Trophoblast cell (in vitro differentiated cells and primary cell): ENCODE measurements around the gene DISP2.
A peak's percentile ranks its signal among the peaks of the same experiment; 100 is the strongest.

ENCODE experiments used
- DNase-seq, 2 donors: peaks; one replicate each; pipeline ENCODE4 v3.0.0-alpha.2; 2016
- H2AFZ ChIP-seq: 2 replicates; pipeline ENCODE4 v1.6.1; 2013; ENCODE audit warnings: low read length, moderate library complexity, mild to moderate bottlenecking; ENCODE audit not compliant: insufficient read depth, poor library complexity
- H2AK5ac ChIP-seq: 2 replicates; pipeline ENCODE4 v1.6.1; 2013; ENCODE audit warnings: mild to moderate bottlenecking, low read length
- H2BK120ac ChIP-seq: 2 replicates; pipeline ENCODE4 v1.6.1; 2013; ENCODE audit warnings: low read length, mild to moderate bottlenecking, moderate library complexity; ENCODE audit not compliant: insufficient read depth, poor library complexity
- H2BK12ac ChIP-seq: 2 replicates; pipeline ENCODE4 v1.6.1; 2013; ENCODE audit warnings: mild to moderate bottlenecking, low read length, moderate library complexity
- H2BK5ac ChIP-seq: 2 replicates; pipeline ENCODE4 v1.6.1; 2013; ENCODE audit warnings: low read length, low read depth, moderate library complexity, mild to moderate bottlenecking; ENCODE audit not compliant: poor library complexity
- H3K14ac ChIP-seq: 2 replicates; pipeline ENCODE4 v1.6.1; 2013; ENCODE audit warnings: mild to moderate bottlenecking, low read length
- H3K18ac ChIP-seq: 2 replicates; pipeline ENCODE4 v1.6.1; 2013; ENCODE audit warnings: mild to moderate bottlenecking, low read length
- H3K23ac ChIP-seq: 2 replicates; pipeline ENCODE4 v1.6.1; 2013; ENCODE audit warnings: low read length
- H3K27ac ChIP-seq: 2 replicates; pipeline ENCODE4 v1.5.1; 2013; ENCODE audit warnings: low read depth, mild to moderate bottlenecking, inconsistent platforms, low read length, moderate library complexity
- H3K27me3 ChIP-seq: 2 replicates; pipeline ENCODE4 v1.6.1; 2013; ENCODE audit warnings: inconsistent platforms, mild to moderate bottlenecking, low read length, moderate library complexity; ENCODE audit not compliant: insufficient read depth
- H3K36me3 ChIP-seq, 2 experiments: 1 replicate in 1 of 2; 2 replicates in 1 of 2; pipeline ENCODE4 v1.6.1; 2013; ENCODE audit warnings: low read length in 2 of 2, mild to moderate bottlenecking in 2 of 2, moderate library complexity in 1 of 2; ENCODE audit not compliant: insufficient read depth in 2 of 2, control insufficient read depth in 1 of 2
- H3K4ac ChIP-seq: 2 replicates; pipeline ENCODE4 v1.6.1; 2013; ENCODE audit warnings: low read depth, mild to moderate bottlenecking, low read length, moderate library complexity
- H3K4me1 ChIP-seq, 2 experiments: 1 replicate in 1 of 2; 2 replicates in 1 of 2; pipeline ENCODE4 v1.6.1; 2013; ENCODE audit warnings: low read length in 2 of 2, mild to moderate bottlenecking in 2 of 2, moderate library complexity in 1 of 2; ENCODE audit not compliant: insufficient read depth in 2 of 2, control insufficient read depth in 1 of 2
- H3K4me2 ChIP-seq: 2 replicates; pipeline ENCODE4 v1.6.1; 2013; ENCODE audit warnings: inconsistent platforms, mild to moderate bottlenecking, low read length, moderate library complexity
- H3K4me3 ChIP-seq: 2 replicates; pipeline ENCODE4 v1.5.1; 2013; ENCODE audit warnings: mild to moderate bottlenecking, low read depth, low read length, inconsistent platforms
- H3K79me1 ChIP-seq: one replicate; pipeline ENCODE4 v1.6.1; 2013; ENCODE audit warnings: low read length
- H3K79me2 ChIP-seq: 2 replicates; pipeline ENCODE4 v1.6.1; 2013; ENCODE audit warnings: low read length, mild to moderate bottlenecking; ENCODE audit not compliant: control insufficient read depth, insufficient read depth, poor library complexity
- H3K9ac ChIP-seq: 2 replicates; pipeline ENCODE4 v1.6.1; 2013; ENCODE audit warnings: mild to moderate bottlenecking, low read length
- H3K9me3 ChIP-seq: 2 replicates; pipeline ENCODE4 v1.6.1; 2013; ENCODE audit warnings: low read depth, mild to moderate bottlenecking, control low read depth, inconsistent platforms, low read length; ENCODE audit not compliant: insufficient read depth
- H4K12ac ChIP-seq: 2 replicates; pipeline ENCODE4 v1.6.1; 2013; ENCODE audit warnings: low read depth, mild to moderate bottlenecking, low read length, moderate library complexity
- H4K8ac ChIP-seq: 2 replicates; pipeline ENCODE4 v1.6.1; 2013; ENCODE audit warnings: low read depth, mild to moderate bottlenecking, low read length, moderate library complexity
- H4K91ac ChIP-seq: one replicate; pipeline ENCODE4 v1.6.1; 2013; ENCODE audit warnings: low read depth, mild to moderate bottlenecking, low read length, moderate library complexity
- WGBS: extraction: QIAGEN DNeasy Blood & Tissue Kit; methylation state at CpG from one replicate; pipeline ENCODE4 v1.1.7; 2013; ENCODE audit warnings: missing lambda C conversion rate; ENCODE audit not compliant: insufficient read length, insufficient coverage; ENCODE audit errors: extremely low coverage; 5-methylcytosine and 5-hydroxymethylcytosine counted together

DISP2 gene

DNA sequence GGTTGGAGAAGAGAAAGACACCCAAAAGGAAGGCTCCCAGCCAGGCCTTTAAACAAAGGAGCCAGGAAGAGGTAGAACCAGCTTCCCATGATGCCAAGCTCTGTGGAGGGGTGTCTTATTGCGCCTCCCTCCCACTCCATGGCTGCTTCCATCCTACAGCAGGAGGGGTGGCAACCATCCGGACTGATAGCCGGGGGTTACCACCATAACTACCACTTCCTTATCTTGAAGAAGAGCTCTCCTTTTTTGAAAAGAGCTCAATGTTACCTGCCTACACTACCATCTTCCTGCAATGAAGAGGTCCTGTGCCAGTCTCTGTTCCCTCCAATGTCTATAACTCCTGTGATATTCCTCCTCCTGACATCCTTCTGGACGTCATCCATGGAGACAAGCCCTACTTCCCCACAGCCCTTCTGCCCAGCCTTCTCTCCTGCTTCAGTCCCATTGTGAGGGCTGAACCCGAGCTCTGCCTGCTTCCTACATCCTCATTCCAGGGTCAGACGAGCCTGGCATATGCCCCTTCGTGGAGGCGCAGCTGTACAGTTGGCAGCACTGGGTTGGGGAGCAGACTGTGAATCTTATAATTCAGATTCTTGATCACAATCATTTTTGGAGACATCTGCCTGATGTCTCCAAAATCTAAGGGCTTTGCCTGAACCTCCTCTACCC is 25.8 kb upstream of the DISP2 start:
- Histone ChIP-seq H3K4ac (no peak overlapping the region), H3K36me3 (peaks cover 0 to 6% of the 10 kb centered on the region in 2 experiments), H4K12ac (no peak overlapping the region), H3K4me2 (no peak overlapping the region), H2AFZ (no peak overlapping the region), H3K23ac (no peak overlapping the region), H3K4me1 (peaks cover 53 to 65% of the 10 kb centered on the region in 2 experiments), H3K9me3 (no peaks in the 10 kb centered on the region), H3K14ac (no peak overlapping the region), H4K8ac (no peak overlapping the region), H3K18ac (no peak overlapping the region), H4K91ac (no peak overlapping the region), H2BK120ac (no peak overlapping the region), H2BK12ac (no peak overlapping the region), H3K4me3 (no peak overlapping the region), H3K79me1 (peaks cover 47% of the 10 kb centered on the region), H3K27ac (no peak overlapping the region), H2BK5ac (no peak overlapping the region), H3K27me3 (no peaks in the 10 kb centered on the region), H2AK5ac (no peak overlapping the region), H3K9ac (no peak overlapping the region), H3K79me2 (peaks cover 3% of the 10 kb centered on the region)
- whole genome bisulfite sequencing: no CpG with 5 or more reads among the region's 8 CpGs
- DNase-seq: no peak

DNA sequence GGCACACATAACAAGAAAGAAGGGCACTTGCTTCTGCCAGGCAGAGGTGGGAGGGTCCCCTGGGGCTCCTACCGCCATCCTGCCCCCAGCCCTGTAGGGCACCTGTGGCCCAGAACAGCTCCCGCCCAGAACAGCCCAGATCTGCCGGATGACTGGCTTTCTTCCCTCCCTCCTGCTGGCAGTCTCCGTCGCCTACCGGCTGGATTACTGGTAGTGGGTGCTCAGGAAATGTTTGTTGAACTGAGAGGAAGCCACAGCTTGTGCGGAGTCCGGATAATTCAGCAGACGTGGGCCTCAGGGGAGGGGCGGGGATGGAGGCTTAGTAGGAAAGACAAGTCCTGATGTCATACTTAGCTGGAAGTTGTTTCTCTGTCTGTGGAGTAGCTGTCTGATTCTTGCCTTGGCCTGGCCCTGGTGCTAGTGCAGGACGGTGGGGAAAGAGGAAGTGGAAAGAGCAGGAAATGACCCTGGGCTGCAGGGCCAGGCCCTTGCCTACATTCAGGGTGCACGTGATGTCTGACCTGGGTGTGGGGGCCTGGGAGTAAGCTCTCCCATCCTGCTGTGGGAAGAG is 24.0 kb upstream of the DISP2 start:
- peaks cover 0 to 6% of the 10 kb centered on the region in 2 experiments for H3K36me3 ChIP-seq
- H3K9me3 ChIP-seq: no peaks in the 10 kb centered on the region
- H3K27me3 ChIP-seq: no peaks in the 10 kb centered on the region
- H3K14ac ChIP-seq: peak overlapping the region; percentile 74
- peak overlapping the region; percentile 70 for H2BK120ac ChIP-seq
- H2BK12ac ChIP-seq: peak overlapping the region; percentile 79
- WGBS: no CpG with 5 or more reads among the region's 12 CpGs
- peak overlapping the region; percentile 55 for H2BK5ac ChIP-seq
- H3K79me2 ChIP-seq: peaks cover 3% of the 10 kb centered on the region
- H4K91ac ChIP-seq: peak overlapping the region; percentile 74
- peak overlapping the region; percentile 22 for H3K18ac ChIP-seq
- H2AFZ ChIP-seq: peak overlapping the region; percentile 13
- H3K4me1 ChIP-seq: peaks cover 45 to 56% of the 10 kb centered on the region in 2 experiments
- peak overlapping the region; percentile 37 for H4K8ac ChIP-seq
- H3K4me2 ChIP-seq: no peak overlapping the region
- peak in 1 of 2 donors; percentile 24 for DNase-seq
- H3K4ac ChIP-seq: peak overlapping the region; percentile 42
- H3K79me1 ChIP-seq: peaks cover 36% of the 10 kb centered on the region
- peak overlapping the region; percentile 77 for H3K27ac ChIP-seq
- peak overlapping the region; percentile 59 for H2AK5ac ChIP-seq
- no peak overlapping the region for H3K23ac ChIP-seq
- H3K9ac ChIP-seq: no peak overlapping the region
- H3K4me3 ChIP-seq: no peak overlapping the region
- H4K12ac ChIP-seq: peak overlapping the region; percentile 20

DNA sequence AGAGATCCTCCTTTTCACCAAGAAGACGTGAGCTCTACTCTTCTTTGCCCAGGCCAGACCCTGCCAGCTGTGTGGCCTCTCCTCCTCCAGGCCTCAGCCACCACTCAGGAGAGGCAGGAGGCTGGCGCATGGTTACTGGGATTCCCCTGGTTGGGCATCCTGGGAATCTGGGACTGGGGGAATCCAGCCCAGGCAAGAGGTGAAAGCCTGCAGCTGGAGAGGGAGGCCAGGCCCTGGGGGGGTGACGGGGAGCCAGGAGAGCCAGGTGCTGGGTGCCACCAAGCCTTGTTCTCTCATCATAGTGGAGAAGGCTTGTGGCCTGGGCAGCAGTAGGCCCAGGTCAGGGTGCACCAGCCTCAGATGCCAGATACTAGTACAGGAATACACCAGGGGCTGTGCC is 23.5 kb upstream of the DISP2 start:
- Histone ChIP-seq H4K91ac (peak overlapping the region; percentile 74), H3K4me1 (peaks cover 42 to 53% of the 10 kb centered on the region in 2 experiments), H3K36me3 (peaks cover 0 to 6% of the 10 kb centered on the region in 2 experiments), H3K79me1 (peaks cover 34% of the 10 kb centered on the region), H3K4me2 (no peak overlapping the region), H3K79me2 (peaks cover 3% of the 10 kb centered on the region), H4K12ac (no peak overlapping the region), H3K23ac (no peak overlapping the region), H4K8ac (peak overlapping the region; percentile 8), H3K4me3 (no peak overlapping the region), H3K18ac (peak overlapping the region; percentile 13), H2BK5ac (peak overlapping the region; percentile 32), H2AK5ac (peak overlapping the region; percentile 25), H2AFZ (no peak overlapping the region), H3K9ac (no peak overlapping the region), H3K4ac (no peak overlapping the region), H3K27ac (peak overlapping the region; percentile 77), H3K9me3 (no peaks in the 10 kb centered on the region), H2BK120ac (peak overlapping the region; percentile 57), H2BK12ac (peak overlapping the region; percentile 37), H3K27me3 (no peaks in the 10 kb centered on the region), H3K14ac (peak overlapping the region; percentile 41)
- WGBS: no CpG with 5 or more reads among the region's 3 CpGs
- DNase-seq: no peak

DNA sequence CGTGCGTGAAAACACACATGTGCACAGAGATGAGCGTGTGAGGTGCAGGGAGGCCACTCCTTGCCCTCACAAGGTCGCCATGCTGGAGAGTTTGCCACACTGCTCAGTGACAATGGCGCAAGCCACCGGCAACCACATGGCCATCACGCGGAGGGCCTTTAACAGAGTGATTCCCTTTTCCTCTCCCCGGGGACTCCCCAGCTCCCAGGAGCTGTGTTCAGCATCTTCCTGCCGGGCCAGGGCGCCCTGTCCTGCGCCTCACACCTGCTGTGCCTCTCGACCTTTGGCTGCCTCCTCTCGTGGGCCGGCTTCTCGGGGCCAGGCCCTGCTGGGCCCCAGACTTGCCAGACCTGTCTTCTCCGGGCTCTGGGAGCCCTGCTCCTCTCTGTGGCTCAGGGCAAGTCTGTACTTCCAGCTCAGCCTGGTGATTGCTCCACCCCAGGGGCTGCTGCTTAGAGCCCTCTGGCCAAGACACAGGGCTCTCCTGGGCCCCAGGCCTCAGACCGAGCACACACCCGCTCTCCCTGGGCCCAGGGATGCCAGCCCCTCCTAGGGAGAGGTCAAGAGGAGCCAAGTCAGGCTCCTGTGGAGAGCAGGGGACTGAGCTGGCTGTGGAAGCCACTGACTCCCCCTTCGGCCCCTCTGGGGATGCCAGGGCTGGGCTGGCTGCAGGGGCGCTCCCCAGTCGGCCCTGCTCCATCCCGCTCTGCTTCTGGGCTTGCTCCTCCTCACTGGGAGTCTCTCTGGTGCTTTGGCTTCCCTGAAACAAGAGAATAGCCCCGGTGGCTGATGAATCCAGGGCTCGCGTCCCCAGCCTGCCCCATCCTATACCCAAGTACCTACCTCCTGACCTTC is 22.9 kb upstream of the DISP2 start:
- H3K4me3 ChIP-seq: no peak overlapping the region
- no peaks in the 10 kb centered on the region for H3K27me3 ChIP-seq
- H3K9ac ChIP-seq: no peak overlapping the region
- H3K27ac ChIP-seq: peak overlapping the region; percentile 77
- H3K79me2 ChIP-seq: peaks cover 3% of the 10 kb centered on the region
- H2BK12ac ChIP-seq: peak overlapping the region; percentile 37
- no peak overlapping the region for H3K4ac ChIP-seq
- H4K91ac ChIP-seq: peak overlapping the region; percentile 78
- H4K12ac ChIP-seq: no peak overlapping the region
- H3K23ac ChIP-seq: no peak overlapping the region
- no peak overlapping the region for H2AFZ ChIP-seq
- peaks cover 41 to 48% of the 10 kb centered on the region in 2 experiments for H3K4me1 ChIP-seq
- H3K36me3 ChIP-seq: peaks cover 0 to 6% of the 10 kb centered on the region in 2 experiments
- H2BK5ac ChIP-seq: peak overlapping the region; percentile 23
- peak overlapping the region; percentile 8 for H4K8ac ChIP-seq
- H3K4me2 ChIP-seq: no peak overlapping the region
- H3K18ac ChIP-seq: peak overlapping the region; percentile 20
- peak overlapping the region; percentile 85 for H2AK5ac ChIP-seq
- peaks cover 33% of the 10 kb centered on the region for H3K79me1 ChIP-seq
- WGBS: no CpG with 5 or more reads among the region's 26 CpGs
- no peaks in the 10 kb centered on the region for H3K9me3 ChIP-seq
- H3K14ac ChIP-seq: peak overlapping the region; percentile 55
- peak overlapping the region; percentile 74 for H2BK120ac ChIP-seq
- peak in 1 of 2 donors; percentile 34 for DNase-seq
